ENCODE data around the gene PIP4K2A. TPM values are rescaled to one million over a fixed set of nuclear protein-coding genes. Genes with fewer than 3 reads are reported as not detected.

PIP4K2A gene
- total RNA-seq, 1 donor from 2014 or later, result 24.0 TPM

GRCh38 chr10:22649390-22649841 is 65.0 kb downstream of the PIP4K2A start:
- Histone ChIP-seq H3K4me3 (ENCODE audit: low read length in 3 of 3) (no peak overlapping the region), H3K9me3 (ENCODE audit: control insufficient read depth in 3 of 3, low read length in 3 of 3) (no peaks in the 10 kb centered on the region), H3K27ac (ENCODE audit: low read depth, low read length) (no peak overlapping the region), H3K4me1 (ENCODE audit: control insufficient read depth in 3 of 3, insufficient read depth in 3 of 3, low read length in 3 of 3) (peaks cover 4 to 13% (median 5%) of the 10 kb centered on the region in 3 donors), H3K36me3 (ENCODE audit: control insufficient read depth in 3 of 3, insufficient read depth in 3 of 3, low read length in 3 of 3) (no peaks in the 10 kb centered on the region), H3K27me3 (ENCODE audit: control insufficient read depth in 3 of 3, insufficient read depth in 3 of 3, low read length in 3 of 3) (no peaks in the 10 kb centered on the region), H3K9ac (ENCODE audit: low read depth in 1 of 3, low read length in 3 of 3) (no peak overlapping the region)

DNA sequence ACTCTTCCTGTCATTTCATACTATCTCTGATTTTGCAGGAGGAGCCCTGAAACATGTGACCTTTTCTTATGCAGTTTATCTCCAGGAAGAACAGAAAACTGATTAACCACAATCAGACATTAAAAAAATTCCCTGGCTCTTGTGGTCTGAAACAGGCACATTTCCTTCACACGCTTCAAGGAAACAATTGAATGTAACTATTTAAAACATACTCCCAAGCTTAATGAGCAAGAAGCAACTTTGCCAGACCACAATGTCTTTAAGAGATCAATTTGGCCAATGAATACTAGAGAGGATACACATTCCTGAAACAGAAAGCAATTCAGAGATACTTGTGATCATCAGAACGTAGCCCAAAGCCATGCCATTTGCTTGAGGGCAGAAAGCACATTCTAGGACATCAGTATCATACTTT is 65.8 kb downstream of the PIP4K2A start:
- no peaks in the 10 kb centered on the region for H3K9me3 ChIP-seq (ENCODE audit: control insufficient read depth in 3 of 3, low read length in 3 of 3)
- H3K4me1 ChIP-seq (ENCODE audit: control insufficient read depth in 3 of 3, insufficient read depth in 3 of 3, low read length in 3 of 3), result peaks cover 4 to 13% (median 5%) of the 10 kb centered on the region in 3 donors
- no peak overlapping the region for H3K9ac ChIP-seq (ENCODE audit: low read depth in 1 of 3, low read length in 3 of 3)
- no peak overlapping the region for H3K4me3 ChIP-seq (ENCODE audit: low read length in 3 of 3)
- H3K27ac ChIP-seq (ENCODE audit: low read depth, low read length), result peak overlapping the region; percentile 1
- no peaks in the 10 kb centered on the region for H3K36me3 ChIP-seq (ENCODE audit: control insufficient read depth in 3 of 3, insufficient read depth in 3 of 3, low read length in 3 of 3)
- H3K27me3 ChIP-seq (ENCODE audit: control insufficient read depth in 3 of 3, insufficient read depth in 3 of 3, low read length in 3 of 3), result no peaks in the 10 kb centered on the region

GRCh38 chr10:22647244-22647643 is 67.1 kb downstream of the PIP4K2A start:
- no peak overlapping the region for H3K9ac ChIP-seq (ENCODE audit: low read depth in 1 of 3, low read length in 3 of 3)
- H3K36me3 ChIP-seq (ENCODE audit: control insufficient read depth in 3 of 3, insufficient read depth in 3 of 3, low read length in 3 of 3), result no peaks in the 10 kb centered on the region
- H3K27ac ChIP-seq (ENCODE audit: low read depth, low read length), result no peak overlapping the region
- H3K27me3 ChIP-seq (ENCODE audit: control insufficient read depth in 3 of 3, insufficient read depth in 3 of 3, low read length in 3 of 3), result no peaks in the 10 kb centered on the region
- no peaks in the 10 kb centered on the region for H3K9me3 ChIP-seq (ENCODE audit: control insufficient read depth in 3 of 3, low read length in 3 of 3)
- H3K4me3 ChIP-seq (ENCODE audit: low read length in 3 of 3), result no peak overlapping the region
- H3K4me1 ChIP-seq (ENCODE audit: control insufficient read depth in 3 of 3, insufficient read depth in 3 of 3, low read length in 3 of 3), result peaks cover 4 to 10% (median 5%) of the 10 kb centered on the region in 3 donors

DNA sequence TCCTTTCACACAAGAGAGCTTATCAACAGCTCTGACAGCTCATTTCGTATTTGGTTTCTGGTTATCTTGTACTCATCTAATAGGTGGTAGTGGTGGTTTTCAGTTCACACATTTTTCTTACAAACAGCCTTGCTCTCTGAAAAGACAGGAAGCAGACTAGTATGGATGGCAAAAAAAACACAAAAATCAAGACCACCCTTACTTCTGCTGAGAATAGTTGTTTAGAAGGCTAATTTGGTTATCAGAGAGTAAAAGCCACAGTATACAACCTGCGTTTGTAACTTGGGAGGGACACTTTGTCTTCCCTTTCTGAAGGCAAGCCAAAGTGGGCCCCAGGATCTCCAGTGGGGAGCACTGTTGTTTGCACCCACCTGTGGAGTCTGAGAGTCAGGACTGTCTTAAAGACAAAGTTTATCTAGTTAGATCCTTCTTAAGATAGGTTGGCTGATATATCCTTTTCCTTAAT is 68.0 kb downstream of the PIP4K2A start:
- Histone ChIP-seq H3K4me1 (ENCODE audit: control insufficient read depth in 3 of 3, insufficient read depth in 3 of 3, low read length in 3 of 3) (peaks cover 3 to 6% (median 4%) of the 10 kb centered on the region in 3 donors), H3K4me3 (ENCODE audit: low read length in 3 of 3) (no peak overlapping the region), H3K9ac (ENCODE audit: low read depth in 1 of 3, low read length in 3 of 3) (no peak overlapping the region), H3K27ac (ENCODE audit: low read depth, low read length) (no peak overlapping the region), H3K27me3 (ENCODE audit: control insufficient read depth in 3 of 3, insufficient read depth in 3 of 3, low read length in 3 of 3) (no peaks in the 10 kb centered on the region), H3K36me3 (ENCODE audit: control insufficient read depth in 3 of 3, insufficient read depth in 3 of 3, low read length in 3 of 3) (no peaks in the 10 kb centered on the region), H3K9me3 (ENCODE audit: control insufficient read depth in 3 of 3, low read length in 3 of 3) (no peaks in the 10 kb centered on the region)

DNA sequence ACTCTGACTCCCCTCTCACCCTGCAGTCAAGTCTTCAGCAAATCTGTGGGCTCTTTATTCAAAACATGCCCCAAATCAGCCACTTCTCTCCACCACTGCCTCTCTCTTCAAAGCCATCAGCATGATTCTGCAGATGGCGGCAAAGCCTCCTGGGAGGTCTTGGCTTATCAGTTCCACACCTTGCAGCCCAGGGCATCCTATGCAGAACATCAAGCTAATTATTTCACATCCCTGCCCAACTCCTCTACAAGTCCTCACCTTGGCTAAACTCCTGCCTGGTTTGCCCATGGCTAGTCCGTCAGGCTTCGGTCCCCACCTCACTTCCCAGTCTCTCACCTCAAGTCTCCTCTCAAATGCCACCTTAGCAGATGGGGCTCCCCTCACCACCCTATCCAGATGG is 70.2 kb downstream of the PIP4K2A start:
- H3K4me1 ChIP-seq (ENCODE audit: control insufficient read depth in 3 of 3, insufficient read depth in 3 of 3, low read length in 3 of 3), result peaks cover 0 to 4% (median under 1%) of the 10 kb centered on the region in 3 donors
- H3K27ac ChIP-seq (ENCODE audit: low read depth, low read length), result no peak overlapping the region

DNA sequence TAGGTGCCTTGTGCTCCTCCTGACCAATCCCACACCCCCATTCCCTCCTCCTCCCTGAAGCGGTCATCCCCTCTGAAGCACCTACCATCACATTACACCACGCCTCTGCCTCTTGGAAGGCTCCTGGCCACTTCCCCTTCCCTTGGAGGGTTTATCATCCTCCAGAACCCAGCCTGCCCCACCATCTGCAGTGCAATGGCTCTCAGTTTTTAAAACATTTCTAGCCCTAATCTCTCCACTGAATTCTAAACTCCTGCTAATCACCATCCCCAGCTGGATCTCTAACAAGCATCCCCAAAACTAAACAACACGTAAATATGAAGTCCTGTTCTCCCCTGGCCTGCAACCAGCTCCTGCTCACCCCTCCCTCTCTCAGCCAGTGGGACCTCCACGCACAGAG is 70.6 kb downstream of the PIP4K2A start:
- H3K9ac ChIP-seq (ENCODE audit: low read depth in 1 of 3, low read length in 3 of 3), result no peak overlapping the region
- H3K4me1 ChIP-seq (ENCODE audit: control insufficient read depth in 3 of 3, insufficient read depth in 3 of 3, low read length in 3 of 3), result peaks cover 0 to 4% (median 0%) of the 10 kb centered on the region in 3 donors
- no peaks in the 10 kb centered on the region for H3K36me3 ChIP-seq (ENCODE audit: control insufficient read depth in 3 of 3, insufficient read depth in 3 of 3, low read length in 3 of 3)
- no peak overlapping the region for H3K27ac ChIP-seq (ENCODE audit: low read depth, low read length)
- no peaks in the 10 kb centered on the region for H3K27me3 ChIP-seq (ENCODE audit: control insufficient read depth in 3 of 3, insufficient read depth in 3 of 3, low read length in 3 of 3)
- H3K9me3 ChIP-seq (ENCODE audit: control insufficient read depth in 3 of 3, low read length in 3 of 3), result no peaks in the 10 kb centered on the region
- no peak overlapping the region for H3K4me3 ChIP-seq (ENCODE audit: low read length in 3 of 3)

More for the DNA sequence above, 70.2 kb downstream of the PIP4K2A start:
- Histone ChIP-seq H3K9ac (ENCODE audit: low read depth in 1 of 3, low read length in 3 of 3) (no peak overlapping the region), H3K36me3 (ENCODE audit: control insufficient read depth in 3 of 3, insufficient read depth in 3 of 3, low read length in 3 of 3) (no peaks in the 10 kb centered on the region), H3K9me3 (ENCODE audit: control insufficient read depth in 3 of 3, low read length in 3 of 3) (no peaks in the 10 kb centered on the region), H3K4me3 (ENCODE audit: low read length in 3 of 3) (no peak overlapping the region), H3K27me3 (ENCODE audit: control insufficient read depth in 3 of 3, insufficient read depth in 3 of 3, low read length in 3 of 3) (no peaks in the 10 kb centered on the region)

GRCh38 chr10:22643116-22643515 is 71.3 kb downstream of the PIP4K2A start:
- Histone ChIP-seq H3K36me3 (ENCODE audit: control insufficient read depth in 3 of 3, insufficient read depth in 3 of 3, low read length in 3 of 3) (no peaks in the 10 kb centered on the region), H3K27ac (ENCODE audit: low read depth, low read length) (no peak overlapping the region), H3K4me3 (ENCODE audit: low read length in 3 of 3) (no peak overlapping the region), H3K4me1 (ENCODE audit: control insufficient read depth in 3 of 3, insufficient read depth in 3 of 3, low read length in 3 of 3) (no peaks in the 10 kb centered on the region), H3K9me3 (ENCODE audit: control insufficient read depth in 3 of 3, low read length in 3 of 3) (no peaks in the 10 kb centered on the region), H3K27me3 (ENCODE audit: control insufficient read depth in 3 of 3, insufficient read depth in 3 of 3, low read length in 3 of 3) (no peaks in the 10 kb centered on the region), H3K9ac (ENCODE audit: low read depth in 1 of 3, low read length in 3 of 3) (no peak overlapping the region)

DNA sequence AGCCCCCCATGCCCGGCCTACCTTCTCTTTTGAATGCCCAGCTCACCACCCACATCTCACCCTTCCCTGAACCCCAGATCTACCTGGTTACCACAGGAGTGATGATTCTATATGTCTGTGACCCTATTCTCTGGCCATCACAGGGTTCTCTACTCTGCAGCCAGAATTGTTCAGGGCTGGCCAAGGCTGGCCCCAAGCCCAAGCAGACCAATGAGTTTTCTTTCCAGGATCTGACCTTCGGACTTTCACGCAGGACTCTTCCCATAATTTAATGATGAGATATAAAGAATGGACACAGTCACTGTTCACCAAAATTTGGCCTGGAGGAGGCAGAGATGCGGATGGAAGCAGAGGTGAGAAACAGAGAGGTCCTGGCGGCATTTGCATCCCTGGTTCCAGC is 72.6 kb downstream of the PIP4K2A start:
- no peak overlapping the region for H3K4me3 ChIP-seq (ENCODE audit: low read length in 3 of 3)
- no peak overlapping the region for H3K27ac ChIP-seq (ENCODE audit: low read depth, low read length)
- no peaks in the 10 kb centered on the region for H3K36me3 ChIP-seq (ENCODE audit: control insufficient read depth in 3 of 3, insufficient read depth in 3 of 3, low read length in 3 of 3)
- no peaks in the 10 kb centered on the region for H3K27me3 ChIP-seq (ENCODE audit: control insufficient read depth in 3 of 3, insufficient read depth in 3 of 3, low read length in 3 of 3)
- no peaks in the 10 kb centered on the region for H3K9me3 ChIP-seq (ENCODE audit: control insufficient read depth in 3 of 3, low read length in 3 of 3)
- no peaks in the 10 kb centered on the region for H3K4me1 ChIP-seq (ENCODE audit: control insufficient read depth in 3 of 3, insufficient read depth in 3 of 3, low read length in 3 of 3)
- H3K9ac ChIP-seq (ENCODE audit: low read depth in 1 of 3, low read length in 3 of 3), result no peak overlapping the region

DNA sequence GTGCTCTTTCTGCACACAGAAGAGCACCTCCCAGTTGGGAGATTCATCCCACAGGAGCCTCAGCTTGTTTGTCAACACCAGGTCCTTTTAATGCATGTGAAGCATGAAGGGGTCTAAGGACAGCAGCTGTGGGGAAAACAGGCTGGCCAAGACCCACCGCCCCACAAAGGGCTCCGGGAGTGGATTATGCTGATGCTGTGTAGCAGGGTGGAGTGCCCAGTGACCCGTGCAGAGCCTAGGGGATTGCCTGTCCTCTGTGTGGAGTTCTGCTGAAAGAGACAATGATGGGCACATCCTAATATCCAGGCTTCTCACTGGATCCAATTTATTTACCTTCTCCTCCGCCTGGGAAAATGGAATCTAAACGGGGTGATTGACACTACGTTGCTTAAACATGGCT is 74.0 kb downstream of the PIP4K2A start:
- Histone ChIP-seq H3K9me3 (ENCODE audit: control insufficient read depth in 3 of 3, low read length in 3 of 3) (no peaks in the 10 kb centered on the region), H3K9ac (ENCODE audit: low read depth in 1 of 3, low read length in 3 of 3) (no peak overlapping the region), H3K36me3 (ENCODE audit: control insufficient read depth in 3 of 3, insufficient read depth in 3 of 3, low read length in 3 of 3) (no peaks in the 10 kb centered on the region), H3K4me1 (ENCODE audit: control insufficient read depth in 3 of 3, insufficient read depth in 3 of 3, low read length in 3 of 3) (no peaks in the 10 kb centered on the region), H3K4me3 (ENCODE audit: low read length in 3 of 3) (no peak overlapping the region), H3K27me3 (ENCODE audit: control insufficient read depth in 3 of 3, insufficient read depth in 3 of 3, low read length in 3 of 3) (no peaks in the 10 kb centered on the region), H3K27ac (ENCODE audit: low read depth, low read length) (no peak overlapping the region)

- no peak overlapping the region for H3K27ac ChIP-seq (ENCODE audit: low read depth, low read length)
- no peaks in the 10 kb centered on the region for H3K9me3 ChIP-seq (ENCODE audit: control insufficient read depth in 3 of 3, low read length in 3 of 3)
- H3K27me3 ChIP-seq (ENCODE audit: control insufficient read depth in 3 of 3, insufficient read depth in 3 of 3, low read length in 3 of 3), result no peaks in the 10 kb centered on the region
- no peak overlapping the region for H3K9ac ChIP-seq (ENCODE audit: low read depth in 1 of 3, low read length in 3 of 3)
- no peaks in the 10 kb centered on the region for H3K36me3 ChIP-seq (ENCODE audit: control insufficient read depth in 3 of 3, insufficient read depth in 3 of 3, low read length in 3 of 3)
- no peaks in the 10 kb centered on the region for H3K4me1 ChIP-seq (ENCODE audit: control insufficient read depth in 3 of 3, insufficient read depth in 3 of 3, low read length in 3 of 3)
- no peak overlapping the region for H3K4me3 ChIP-seq (ENCODE audit: low read length in 3 of 3)
These were observed 75.5 kb downstream of the PIP4K2A start for GRCh38 chr10:22638863-22639262.

Measured in skeletal muscle tissue (tissue), 4 donors.